Prostate gland (tissue), 2 donors: Measurements from ENCODE around the gene RNF121.
"Not testable (repeated sequence)": the region's sequence is repeated elsewhere in the genome, so short reads cannot be mapped to it uniquely, and the experiment has no call there.

ENCODE experiments used
- CTCF ChIP-seq, 4 experiments: fragments of 200-600 bp in 2 of 4; fragments of 450-650 bp in 2 of 4; sonication (generic) in 2 of 4; IDR thresholded peaks; 1 replicate in 3 of 4; 2 replicates in 1 of 4; pipeline ENCODE4 v1.5.1; 2016 to 2019; ENCODE audit warnings: antibody characterized with exemption in 4 of 4, mild to moderate bottlenecking in 2 of 4, moderate library complexity in 2 of 4
- POLR2A ChIP-seq: fragments of 450-650 bp; IDR thresholded peaks from one replicate; pipeline ENCODE4 v1.6.1; 2016; ENCODE audit warnings: antibody characterized with exemption, mild to moderate bottlenecking

DNA sequence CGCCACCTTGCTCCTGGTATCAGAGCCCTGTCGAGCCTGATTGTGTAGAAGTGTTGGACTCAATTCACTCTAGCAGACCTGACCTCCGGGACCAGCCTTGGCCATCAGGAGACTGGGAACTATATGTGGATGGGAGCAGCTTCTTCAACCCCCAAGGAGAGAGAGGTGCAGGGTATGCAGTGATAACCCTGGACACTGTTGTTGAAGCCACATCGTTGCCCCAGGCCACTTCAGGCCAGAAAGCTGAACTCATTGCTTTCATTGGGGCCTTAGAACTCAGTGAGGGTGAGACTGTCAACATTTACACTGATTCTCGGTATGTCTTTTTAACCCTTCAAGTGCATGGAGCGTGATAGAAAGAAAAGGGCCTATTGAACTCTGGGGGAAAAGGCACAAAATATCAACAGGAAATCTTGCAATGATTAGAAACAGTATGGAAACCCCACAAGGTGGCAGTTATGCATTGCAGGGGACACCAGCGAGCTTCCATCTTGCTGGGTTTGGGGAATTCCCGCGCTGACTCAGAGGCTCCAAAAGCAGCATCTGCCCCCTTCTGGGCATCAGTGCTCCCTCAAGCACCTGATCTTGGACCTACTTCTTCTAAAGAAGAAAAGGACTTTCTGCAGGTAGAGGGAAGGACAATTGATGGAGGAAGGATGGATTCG, 17.4 kb upstream of the RNF121 start:
- TF ChIP-seq CTCF (IDR thresholded peaks at IDR 0.05); POLR2A: not testable (repeated sequence)
